ENCODE data around the gene LOC101059915.
"Not testable (repeated sequence)": the region's sequence is repeated elsewhere in the genome, so short reads cannot be mapped to it uniquely, and the experiment has no call there.

Gene LOC101059915

DNA sequence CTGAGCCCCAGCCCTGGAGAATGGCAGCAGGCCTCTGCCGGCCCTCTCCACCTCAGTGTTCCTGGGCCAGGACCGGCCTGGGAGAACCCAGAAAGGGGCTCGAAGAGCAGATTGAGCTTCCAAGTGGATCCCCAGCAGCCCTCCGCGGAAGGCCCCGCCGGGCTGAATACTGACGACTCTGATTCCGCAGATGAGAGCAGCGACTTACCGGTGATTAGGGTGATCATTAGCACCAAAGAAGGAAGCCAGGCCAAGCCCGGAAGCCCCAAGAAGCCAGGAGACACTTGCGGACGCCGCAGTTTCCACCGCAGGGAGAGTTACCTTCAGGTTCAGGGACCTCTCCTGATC is 876 bp downstream of the LOC101059915 start:
- H3K9me3 ChIP-seq (ENCODE audit: control insufficient read depth, low read length), result no peaks in the 10 kb centered on the region
- no peak overlapping the region for H4K91ac ChIP-seq (ENCODE audit: low read length)
- H3K79me1 ChIP-seq (replicated peaks; ENCODE audit: low read length, poor library complexity, severe bottlenecking), result no peaks in the 10 kb centered on the region
- no peak overlapping the region for H3K4me3 ChIP-seq (ENCODE audit: insufficient read depth in 1 of 2, low read depth in 1 of 2, low read length in 2 of 2)
- no peak overlapping the region for H3K18ac ChIP-seq (ENCODE audit: low read depth in 1 of 2, low read length in 2 of 2)
- no peak overlapping the region for H2BK15ac ChIP-seq (ENCODE audit: low read depth, poor library complexity, severe bottlenecking)
- no peak overlapping the region for H2BK120ac ChIP-seq (ENCODE audit: low read depth, low read length)
- peaks cover 0 to 37% of the 10 kb centered on the region in 2 experiments for H3K27me3 ChIP-seq (ENCODE audit: control insufficient read depth in 1 of 2, insufficient read depth in 1 of 2, low read length in 2 of 2)
- peaks cover 2% of the 10 kb centered on the region for H3K4me1 ChIP-seq (ENCODE audit: control insufficient read depth, insufficient read depth, low read depth, low read length)
- H3K23ac ChIP-seq (ENCODE audit: low read length in 2 of 2), result no peak overlapping the region
- no peak overlapping the region for H3K14ac ChIP-seq (ENCODE audit: low read length in 2 of 2)
- no peak overlapping the region for H4K8ac ChIP-seq (ENCODE audit: low read length)
- H3K4me2 ChIP-seq (ENCODE audit: low read length, poor library complexity, severe bottlenecking), result no peak overlapping the region
- DNase-seq, result no peak
- H2AFZ ChIP-seq (ENCODE audit: low read depth, low read length), result no peak overlapping the region
- no peak overlapping the region for H2BK12ac ChIP-seq (ENCODE audit: low read length in 2 of 2)
- no peak overlapping the region for H3K27ac ChIP-seq (ENCODE audit: low read length, poor library complexity, severe bottlenecking)
- WGBS, result 90% methylated on average over 9 of the region's 16 CpGs
- no peak overlapping the region for H2BK5ac ChIP-seq (ENCODE audit: low read depth, low read length, poor library complexity, severe bottlenecking)
- H3K9ac ChIP-seq (ENCODE audit: low read length), result no peak overlapping the region
- no peak overlapping the region for H3K4ac ChIP-seq (ENCODE audit: low read depth in 1 of 2, low read length in 2 of 2)
- H3K36me3 ChIP-seq (ENCODE audit: control insufficient read depth in 1 of 2, insufficient read depth in 2 of 2, low read depth in 1 of 2, low read length in 2 of 2), result no peaks in the 10 kb centered on the region
- no peak overlapping the region for H2AK5ac ChIP-seq (ENCODE audit: low read length, severe bottlenecking)

DNA sequence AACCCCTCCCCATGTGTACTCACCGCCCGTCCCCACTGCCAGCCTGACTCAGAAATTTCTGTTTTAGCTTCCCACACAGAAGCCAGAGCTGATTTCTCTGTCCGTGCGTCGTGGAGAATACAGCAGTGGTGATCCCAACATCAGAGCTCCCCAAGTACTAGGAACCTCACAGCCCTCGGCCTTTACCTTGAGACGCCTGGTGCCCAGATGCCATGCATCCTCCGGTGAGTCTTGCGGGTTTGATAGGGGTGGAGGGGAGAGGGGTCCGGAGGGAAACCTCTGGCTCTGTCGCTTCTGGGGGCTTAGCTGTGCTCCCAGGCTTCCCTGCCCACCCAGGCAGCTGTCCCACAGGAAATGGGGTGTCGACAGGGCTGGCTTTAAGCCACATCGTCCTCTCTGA is 2.1 kb downstream of the LOC101059915 start:
- no peak overlapping the region for H4K8ac ChIP-seq (ENCODE audit: low read length)
- 88% methylated on average over 7 of the region's 13 CpGs for WGBS
- no peak for DNase-seq

GRCh38 chrX:71669947-71670346 is 2.6 kb downstream of the LOC101059915 start:
- H3K27me3 ChIP-seq (ENCODE audit: control insufficient read depth in 1 of 2, insufficient read depth in 1 of 2, low read length in 2 of 2), result peaks cover 0 to 35% of the 10 kb centered on the region in 2 experiments
- H3K4me2 ChIP-seq (ENCODE audit: low read length, poor library complexity, severe bottlenecking); H3K23ac ChIP-seq (ENCODE audit: low read length in 2 of 2); H3K9me3 ChIP-seq (ENCODE audit: control insufficient read depth, low read length); H2AFZ ChIP-seq (ENCODE audit: low read depth, low read length); H3K27ac ChIP-seq (ENCODE audit: low read length, poor library complexity, severe bottlenecking); H3K18ac ChIP-seq (ENCODE audit: low read depth in 1 of 2, low read length in 2 of 2); H2BK15ac ChIP-seq (ENCODE audit: low read depth, poor library complexity, severe bottlenecking); H3K4ac ChIP-seq (ENCODE audit: low read depth in 1 of 2, low read length in 2 of 2); H3K4me3 ChIP-seq (ENCODE audit: insufficient read depth in 1 of 2, low read depth in 1 of 2, low read length in 2 of 2); H3K4me1 ChIP-seq (ENCODE audit: control insufficient read depth, insufficient read depth, low read depth, low read length); H3K79me1 ChIP-seq (replicated peaks; ENCODE audit: low read length, poor library complexity, severe bottlenecking); H2AK5ac ChIP-seq (ENCODE audit: low read length, severe bottlenecking); H3K14ac ChIP-seq (ENCODE audit: low read length in 2 of 2); H4K8ac ChIP-seq (ENCODE audit: low read length); H3K9ac ChIP-seq (ENCODE audit: low read length); H4K91ac ChIP-seq (ENCODE audit: low read length); H2BK5ac ChIP-seq (ENCODE audit: low read depth, low read length, poor library complexity, severe bottlenecking); H2BK120ac ChIP-seq (ENCODE audit: low read depth, low read length); H2BK12ac ChIP-seq (ENCODE audit: low read length in 2 of 2); H3K36me3 ChIP-seq (ENCODE audit: control insufficient read depth in 1 of 2, insufficient read depth in 2 of 2, low read depth in 1 of 2, low read length in 2 of 2): not testable (repeated sequence)
- 23% methylated on average over 5 of the region's 10 CpGs for WGBS
- DNase-seq, result peak; percentile 10

More for the DNA sequence above, 2.1 kb downstream of the LOC101059915 start:
- no peaks in the 10 kb centered on the region for H3K79me1 ChIP-seq (replicated peaks; ENCODE audit: low read length, poor library complexity, severe bottlenecking)
- H3K4me1 ChIP-seq (ENCODE audit: control insufficient read depth, insufficient read depth, low read depth, low read length), result peaks cover 2% of the 10 kb centered on the region
- H2AFZ ChIP-seq (ENCODE audit: low read depth, low read length), result no peak overlapping the region
- peaks cover 0 to 38% of the 10 kb centered on the region in 2 experiments for H3K27me3 ChIP-seq (ENCODE audit: control insufficient read depth in 1 of 2, insufficient read depth in 1 of 2, low read length in 2 of 2)
- H2BK120ac ChIP-seq (ENCODE audit: low read depth, low read length), result no peak overlapping the region
- H3K4me2 ChIP-seq (ENCODE audit: low read length, poor library complexity, severe bottlenecking), result no peak overlapping the region
- no peak overlapping the region for H3K4ac ChIP-seq (ENCODE audit: low read depth in 1 of 2, low read length in 2 of 2)
- H3K4me3 ChIP-seq (ENCODE audit: insufficient read depth in 1 of 2, low read depth in 1 of 2, low read length in 2 of 2), result no peak overlapping the region
- no peak overlapping the region for H2BK15ac ChIP-seq (ENCODE audit: low read depth, poor library complexity, severe bottlenecking)
- H3K9ac ChIP-seq (ENCODE audit: low read length), result no peak overlapping the region
- no peak overlapping the region for H2BK5ac ChIP-seq (ENCODE audit: low read depth, low read length, poor library complexity, severe bottlenecking)
- no peak overlapping the region for H3K27ac ChIP-seq (ENCODE audit: low read length, poor library complexity, severe bottlenecking)
- no peak overlapping the region for H2BK12ac ChIP-seq (ENCODE audit: low read length in 2 of 2)
- no peak overlapping the region for H3K18ac ChIP-seq (ENCODE audit: low read depth in 1 of 2, low read length in 2 of 2)
- no peak overlapping the region for H3K23ac ChIP-seq (ENCODE audit: low read length in 2 of 2)
- no peak overlapping the region for H3K14ac ChIP-seq (ENCODE audit: low read length in 2 of 2)
- H2AK5ac ChIP-seq (ENCODE audit: low read length, severe bottlenecking), result no peak overlapping the region
- H4K91ac ChIP-seq (ENCODE audit: low read length), result no peak overlapping the region
- no peaks in the 10 kb centered on the region for H3K36me3 ChIP-seq (ENCODE audit: control insufficient read depth in 1 of 2, insufficient read depth in 2 of 2, low read depth in 1 of 2, low read length in 2 of 2)
- H3K9me3 ChIP-seq (ENCODE audit: control insufficient read depth, low read length), result no peaks in the 10 kb centered on the region

GRCh38 chrX:71671043-71671780 is 3.9 kb downstream of the LOC101059915 start:
- no peak overlapping the region for H3K14ac ChIP-seq (ENCODE audit: low read length in 2 of 2)
- no peaks in the 10 kb centered on the region for H3K9me3 ChIP-seq (ENCODE audit: control insufficient read depth, low read length)
- peaks cover 2% of the 10 kb centered on the region for H3K4me1 ChIP-seq (ENCODE audit: control insufficient read depth, insufficient read depth, low read depth, low read length)
- H3K79me1 ChIP-seq (replicated peaks; ENCODE audit: low read length, poor library complexity, severe bottlenecking), result no peaks in the 10 kb centered on the region
- H4K91ac ChIP-seq (ENCODE audit: low read length), result no peak overlapping the region
- no peak overlapping the region for H2BK15ac ChIP-seq (ENCODE audit: low read depth, poor library complexity, severe bottlenecking)
- H3K9ac ChIP-seq (ENCODE audit: low read length), result no peak overlapping the region
- no peak overlapping the region for H3K4ac ChIP-seq (ENCODE audit: low read depth in 1 of 2, low read length in 2 of 2)
- H3K36me3 ChIP-seq (ENCODE audit: control insufficient read depth in 1 of 2, insufficient read depth in 2 of 2, low read depth in 1 of 2, low read length in 2 of 2), result no peaks in the 10 kb centered on the region
- DNase-seq, result no peak
- WGBS, result 85% methylated on average over 10 of the region's 12 CpGs
- H2BK5ac ChIP-seq (ENCODE audit: low read depth, low read length, poor library complexity, severe bottlenecking), result no peak overlapping the region
- H2BK12ac ChIP-seq (ENCODE audit: low read length in 2 of 2), result no peak overlapping the region
- H2AFZ ChIP-seq (ENCODE audit: low read depth, low read length), result no peak overlapping the region
- no peak overlapping the region for H2AK5ac ChIP-seq (ENCODE audit: low read length, severe bottlenecking)
- H3K23ac ChIP-seq (ENCODE audit: low read length in 2 of 2), result no peak overlapping the region
- no peak overlapping the region for H3K4me3 ChIP-seq (ENCODE audit: insufficient read depth in 1 of 2, low read depth in 1 of 2, low read length in 2 of 2)
- H3K4me2 ChIP-seq (ENCODE audit: low read length, poor library complexity, severe bottlenecking), result no peak overlapping the region
- peaks cover 0 to 33% of the 10 kb centered on the region in 2 experiments for H3K27me3 ChIP-seq (ENCODE audit: control insufficient read depth in 1 of 2, insufficient read depth in 1 of 2, low read length in 2 of 2)
- H3K27ac ChIP-seq (ENCODE audit: low read length, poor library complexity, severe bottlenecking), result no peak overlapping the region
- H2BK120ac ChIP-seq (ENCODE audit: low read depth, low read length), result no peak overlapping the region
- no peak overlapping the region for H4K8ac ChIP-seq (ENCODE audit: low read length)
- no peak overlapping the region for H3K18ac ChIP-seq (ENCODE audit: low read depth in 1 of 2, low read length in 2 of 2)
